ENCODE data around the gene MEIS2. TPM values are rescaled to one million over a fixed set of nuclear protein-coding genes. Genes with fewer than 3 reads are reported as not detected.

The MEIS2 gene
- total and polyA plus RNA-seq, 9 donors = 27.7 to 73.7 (median 47.7) TPM

DNA sequence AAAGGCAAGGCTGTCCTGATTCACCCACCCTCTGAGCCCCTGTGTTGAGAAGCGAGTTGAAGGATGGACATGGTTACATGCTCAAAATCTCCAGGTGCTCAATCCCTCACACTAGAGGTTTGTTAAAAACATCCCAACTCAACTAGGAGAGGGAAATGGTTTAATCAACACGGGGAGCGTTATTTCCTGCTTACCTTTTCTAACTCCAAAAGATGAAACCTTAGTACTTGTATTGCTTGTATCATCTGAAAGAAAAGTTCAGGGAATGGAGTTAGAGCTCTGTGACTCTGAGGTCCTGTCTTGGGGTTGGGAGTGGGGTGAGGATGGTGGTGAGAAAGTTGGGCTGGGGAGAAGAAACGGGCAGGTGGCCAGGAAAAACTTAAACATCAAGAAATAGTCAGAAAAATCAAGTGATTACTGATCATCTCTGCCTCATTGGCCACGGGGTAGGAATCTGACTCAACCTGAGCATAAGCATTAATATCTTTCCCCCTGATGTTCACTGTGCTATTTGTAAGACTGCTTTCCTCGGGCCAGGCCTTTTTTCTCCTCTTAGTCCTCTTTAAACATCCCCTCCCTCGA, 5.9 kb downstream of the MEIS2 start:
- H3K9me3 ChIP-seq = no peaks in the 10 kb centered on the region
- H3K27me3 ChIP-seq = no peaks in the 10 kb centered on the region
- H3K36me3 ChIP-seq = no peaks in the 10 kb centered on the region
- intact Hi-C loops (cut with DNase I) = loop anchor here in 3 of 4 donors (10.0 kb wide), 3 partner anchors 60 to 80 kb away; no protein-coding TSS in a partner anchor
- WGBS, 3 donors = 52 to 69% (median 68%) methylated on average over 7 of the region's 7 CpGs
- H3K4me1 ChIP-seq (ENCODE audit: insufficient read depth) = peaks cover 3% of the 10 kb centered on the region
- H3K4me3 ChIP-seq = peak overlapping the region; percentile 81
- TF ChIP-seq, protein P1, sequence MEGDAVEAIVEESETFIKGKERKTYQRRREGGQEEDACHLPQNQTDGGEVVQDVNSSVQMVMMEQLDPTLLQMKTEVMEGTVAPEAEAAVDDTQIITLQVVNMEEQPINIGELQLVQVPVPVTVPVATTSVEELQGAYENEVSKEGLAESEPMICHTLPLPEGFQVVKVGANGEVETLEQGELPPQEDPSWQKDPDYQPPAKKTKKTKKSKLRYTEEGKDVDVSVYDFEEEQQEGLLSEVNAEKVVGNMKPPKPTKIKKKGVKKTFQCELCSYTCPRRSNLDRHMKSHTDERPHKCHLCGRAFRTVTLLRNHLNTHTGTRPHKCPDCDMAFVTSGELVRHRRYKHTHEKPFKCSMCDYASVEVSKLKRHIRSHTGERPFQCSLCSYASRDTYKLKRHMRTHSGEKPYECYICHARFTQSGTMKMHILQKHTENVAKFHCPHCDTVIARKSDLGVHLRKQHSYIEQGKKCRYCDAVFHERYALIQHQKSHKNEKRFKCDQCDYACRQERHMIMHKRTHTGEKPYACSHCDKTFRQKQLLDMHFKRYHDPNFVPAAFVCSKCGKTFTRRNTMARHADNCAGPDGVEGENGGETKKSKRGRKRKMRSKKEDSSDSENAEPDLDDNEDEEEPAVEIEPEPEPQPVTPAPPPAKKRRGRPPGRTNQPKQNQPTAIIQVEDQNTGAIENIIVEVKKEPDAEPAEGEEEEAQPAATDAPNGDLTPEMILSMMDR (IDR thresholded peaks at IDR 0.05) = no peak
- TF ChIP-seq POLR2A (IDR thresholded peaks at IDR 0.05) (no peak), EP300 (IDR thresholded peaks at IDR 0.05) (no peak)
- H3K27ac ChIP-seq = peak overlapping the region in 1 of 2 donors; percentile 94
- DNase-seq = no peak

DNA sequence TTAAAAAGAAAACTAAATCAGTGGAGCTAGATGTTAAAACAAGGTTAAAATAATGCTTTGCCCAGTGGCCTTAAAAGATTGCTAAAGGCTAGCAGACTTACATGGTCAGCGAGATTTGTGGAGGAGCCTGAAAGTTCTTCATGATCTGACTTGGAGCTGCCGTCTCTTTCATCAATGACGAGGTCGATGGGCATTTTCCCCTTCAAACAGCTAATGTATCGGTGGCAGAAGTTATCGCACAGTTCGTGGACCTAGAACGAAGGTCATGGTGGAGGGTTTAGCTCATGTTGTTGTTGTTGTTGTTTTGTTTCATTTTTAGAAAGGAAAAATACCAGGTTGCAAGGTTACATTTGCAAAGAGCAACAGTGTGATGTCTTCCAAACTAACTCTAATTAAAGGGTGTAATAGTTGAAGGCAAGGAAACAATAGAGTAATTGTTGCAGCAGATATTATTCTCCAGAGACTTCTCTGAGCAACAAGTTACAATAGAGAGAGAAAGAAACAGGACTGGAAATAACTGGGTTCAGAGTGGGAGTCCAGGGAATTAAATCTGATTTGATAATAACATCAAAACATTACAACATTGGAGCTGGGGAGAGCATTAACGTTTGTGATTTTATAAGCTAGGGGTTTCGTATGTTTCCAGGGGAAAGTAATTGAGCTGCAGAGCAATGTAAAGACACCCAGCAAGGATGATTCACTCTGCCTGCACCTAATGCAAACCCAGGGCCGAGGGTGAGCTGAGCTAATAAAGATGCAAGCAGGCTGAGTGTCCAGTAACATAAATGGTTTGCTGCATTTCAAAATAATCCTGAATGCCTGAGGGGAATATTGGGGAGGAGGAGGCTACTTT, 6.6 kb downstream of the MEIS2 start:
- peaks cover 3% of the 10 kb centered on the region for H3K4me1 ChIP-seq (ENCODE audit: insufficient read depth)
- H3K4me3 ChIP-seq = peak overlapping the region; percentile 81
- 62 to 82% (median 79%) methylated on average over 11 of the region's 11 CpGs for WGBS, 3 donors
- TF ChIP-seq POLR2A (IDR thresholded peaks at IDR 0.05) (no peak), EP300 (IDR thresholded peaks at IDR 0.05) (no peak)
- TF ChIP-seq, protein P1 (IDR thresholded peaks at IDR 0.05) = no peak
- H3K9me3 ChIP-seq = no peaks in the 10 kb centered on the region
- intact Hi-C loops (cut with DNase I) = loop anchor here in 3 of 4 donors (10.0 kb wide), 3 partner anchors 59 to 79 kb away; no protein-coding TSS in a partner anchor
- no peak for DNase-seq
- no peaks in the 10 kb centered on the region for H3K27me3 ChIP-seq
- no peaks in the 10 kb centered on the region for H3K36me3 ChIP-seq
- no peak overlapping the region for H3K27ac ChIP-seq

DNA sequence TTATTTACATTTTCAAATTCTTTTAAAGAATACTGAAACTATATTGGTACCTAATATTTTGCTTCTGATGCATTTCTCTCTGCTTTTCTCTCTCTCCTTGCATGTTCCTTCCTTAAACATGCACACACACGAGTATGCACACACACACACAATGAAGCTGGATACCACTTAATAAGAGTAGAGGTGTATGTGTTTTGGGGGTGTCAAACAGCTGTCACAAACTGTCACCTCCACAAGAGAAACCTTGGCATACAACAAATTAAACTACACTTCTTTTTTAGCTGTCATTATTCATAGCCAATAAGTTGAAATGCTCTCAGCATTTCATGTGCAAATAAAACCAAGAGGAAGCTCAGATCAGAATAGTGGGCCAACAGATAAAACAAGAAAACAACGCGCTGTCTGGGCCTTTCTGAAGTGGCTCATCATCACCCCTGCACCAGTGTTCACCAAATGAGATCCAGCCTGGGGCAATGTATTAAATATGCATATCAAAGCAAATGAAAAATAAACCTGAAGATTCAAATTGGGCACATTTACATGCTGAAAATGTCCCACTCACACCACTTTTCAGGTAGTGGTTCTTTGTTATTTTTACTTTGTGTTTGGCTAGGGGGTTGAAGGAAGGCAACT, 9.7 kb downstream of the MEIS2 start:
- 47 to 57% (median 50%) methylated on average over 3 of the region's 3 CpGs for WGBS, 3 donors
- Histone ChIP-seq H3K4me1 (ENCODE audit: insufficient read depth) (peaks cover 6% of the 10 kb centered on the region), H3K27ac (no peak overlapping the region), H3K9me3 (no peaks in the 10 kb centered on the region), H3K36me3 (no peaks in the 10 kb centered on the region), H3K27me3 (no peaks in the 10 kb centered on the region), H3K4me3 (no peak overlapping the region)
- intact Hi-C loops (cut with DNase I) = loop anchor here in 3 of 4 donors (10.0 kb wide), 3 partner anchors 56 to 76 kb away; no protein-coding TSS in a partner anchor
- no peak for DNase-seq
- TF ChIP-seq, protein P1 (IDR thresholded peaks at IDR 0.05) = no peak
- TF ChIP-seq POLR2A (IDR thresholded peaks at IDR 0.05) = no peak
- TF ChIP-seq EP300 (IDR thresholded peaks at IDR 0.05) = no peak

DNA sequence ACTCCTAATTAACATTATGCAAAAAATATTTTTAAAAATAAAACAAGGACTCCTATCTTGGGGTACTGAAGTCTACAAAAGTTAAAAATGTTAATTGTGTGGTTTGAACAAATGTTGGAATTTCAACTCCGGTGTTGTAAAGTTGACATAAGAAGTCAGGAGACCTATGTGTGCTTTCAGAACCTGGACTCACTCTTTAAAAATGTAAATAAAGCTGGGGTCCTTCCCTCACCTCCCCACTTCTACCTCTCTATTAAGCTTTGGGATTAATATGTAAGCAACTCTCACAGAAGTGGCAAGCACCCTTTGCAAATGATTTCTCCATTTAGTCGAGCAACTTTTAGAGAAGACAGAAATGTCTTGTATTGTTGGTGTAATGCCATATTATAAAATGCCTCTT, 11.9 kb downstream of the MEIS2 start:
- TF ChIP-seq EP300 (IDR thresholded peaks at IDR 0.05) (no peak), POLR2A (IDR thresholded peaks at IDR 0.05) (no peak)
- TF ChIP-seq, protein P1 (IDR thresholded peaks at IDR 0.05) = no peak
- Histone ChIP-seq H3K27me3 (no peaks in the 10 kb centered on the region), H3K9me3 (no peaks in the 10 kb centered on the region), H3K4me1 (ENCODE audit: insufficient read depth) (peaks cover 7% of the 10 kb centered on the region), H3K27ac (no peak overlapping the region), H3K36me3 (no peaks in the 10 kb centered on the region), H3K4me3 (no peak overlapping the region)
- WGBS, 3 donors = 50 to 51% (median 50%) methylated on average over 2 of the region's 2 CpGs
- intact Hi-C loops (cut with DNase I) = no loop called here
- DNase-seq = no peak
